IPS DF 4.7 (cell line): ENCODE results near the gene TCF25.
"Not testable (repeated sequence)": the region's sequence is repeated elsewhere in the genome, so short reads cannot be mapped to it uniquely, and the experiment has no call there.

Source experiments
- DNase-seq: peaks from one replicate; pipeline ENCODE4 v3.0.0-alpha.2; 2013; ENCODE audit warnings: low spot score; ENCODE audit errors: extremely low read depth

The TCF25 gene

GRCh38 chr16:89873109-89873971, at the start of gene TCF25:
Gene TCF25, plus strand, starts transcription at chr16:89873592. Its CDS starts 76 bp downstream, at chr16:89873668.
- DNase-seq: peak; percentile 22

DNA sequence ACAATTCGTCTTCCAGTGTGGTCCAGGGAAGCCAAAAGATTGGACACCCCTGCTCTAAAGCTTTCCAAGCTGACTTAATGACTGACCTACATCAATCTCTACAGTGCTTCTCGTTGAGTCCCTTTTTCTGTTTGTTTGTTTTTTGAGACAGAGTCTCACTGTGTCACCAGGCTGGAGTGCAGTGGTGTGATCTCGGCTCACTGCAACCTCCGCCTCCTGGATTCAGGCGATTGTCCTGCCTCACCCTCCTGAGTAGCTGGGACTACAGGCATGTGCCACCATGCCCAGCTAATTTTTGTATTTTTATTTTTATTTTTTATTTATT, 49.6 kb upstream of the TCF25 start:
- not testable (repeated sequence) for DNase-seq

DNA sequence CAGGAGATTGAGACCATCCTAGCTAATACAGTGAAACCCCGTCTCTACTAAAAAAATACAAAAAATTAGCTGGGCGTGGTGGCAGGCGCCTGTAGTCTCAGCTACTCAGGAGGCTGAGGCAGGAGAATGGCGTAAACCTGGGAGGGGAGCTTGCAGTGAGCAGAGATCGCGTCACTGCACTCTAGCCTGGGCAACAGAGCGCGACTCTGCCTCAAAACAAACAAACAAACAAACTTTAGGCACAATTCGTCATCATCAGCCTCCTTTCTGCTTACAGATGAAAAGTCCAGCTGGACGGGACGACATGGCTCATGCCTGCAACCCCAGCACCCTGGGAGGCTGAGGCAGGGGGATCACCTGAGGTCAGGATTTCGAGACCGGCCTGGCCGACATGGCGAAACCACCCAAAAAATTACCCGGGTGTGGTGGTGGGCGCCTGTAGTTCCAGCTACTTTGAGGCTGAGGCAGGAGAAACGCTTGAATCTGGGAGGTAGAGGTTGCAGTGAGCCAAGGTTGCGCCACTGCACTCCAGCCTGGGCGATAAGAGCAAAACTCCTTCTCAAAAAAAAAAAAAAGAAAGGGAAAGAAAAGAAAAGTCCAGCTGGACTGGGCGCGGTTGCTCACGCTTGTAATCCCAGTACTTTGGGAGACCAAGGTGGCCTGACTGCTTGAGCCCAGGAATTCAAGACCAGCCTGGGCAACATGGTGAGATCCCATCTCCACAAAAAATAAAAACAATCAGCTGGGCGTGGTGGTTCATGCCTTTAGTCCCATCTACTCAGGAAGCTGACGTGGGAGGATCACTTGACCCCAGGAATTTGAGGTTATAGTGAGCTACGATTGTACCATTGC, 46.6 kb upstream of the TCF25 start:
- DNase-seq: no peak

- no peak for DNase-seq
These were observed 45.8 kb upstream of the TCF25 start for GRCh38 chr16:89827383-89828198.

- DNase-seq: no peak
These were observed 45.1 kb upstream of the TCF25 start, which contains the start of gene SPIRE2 for GRCh38 chr16:89828199-89828869. Gene SPIRE2, plus strand, starts transcription at chr16:89828475. Its CDS starts 76 bp downstream, at chr16:89828551.

DNA sequence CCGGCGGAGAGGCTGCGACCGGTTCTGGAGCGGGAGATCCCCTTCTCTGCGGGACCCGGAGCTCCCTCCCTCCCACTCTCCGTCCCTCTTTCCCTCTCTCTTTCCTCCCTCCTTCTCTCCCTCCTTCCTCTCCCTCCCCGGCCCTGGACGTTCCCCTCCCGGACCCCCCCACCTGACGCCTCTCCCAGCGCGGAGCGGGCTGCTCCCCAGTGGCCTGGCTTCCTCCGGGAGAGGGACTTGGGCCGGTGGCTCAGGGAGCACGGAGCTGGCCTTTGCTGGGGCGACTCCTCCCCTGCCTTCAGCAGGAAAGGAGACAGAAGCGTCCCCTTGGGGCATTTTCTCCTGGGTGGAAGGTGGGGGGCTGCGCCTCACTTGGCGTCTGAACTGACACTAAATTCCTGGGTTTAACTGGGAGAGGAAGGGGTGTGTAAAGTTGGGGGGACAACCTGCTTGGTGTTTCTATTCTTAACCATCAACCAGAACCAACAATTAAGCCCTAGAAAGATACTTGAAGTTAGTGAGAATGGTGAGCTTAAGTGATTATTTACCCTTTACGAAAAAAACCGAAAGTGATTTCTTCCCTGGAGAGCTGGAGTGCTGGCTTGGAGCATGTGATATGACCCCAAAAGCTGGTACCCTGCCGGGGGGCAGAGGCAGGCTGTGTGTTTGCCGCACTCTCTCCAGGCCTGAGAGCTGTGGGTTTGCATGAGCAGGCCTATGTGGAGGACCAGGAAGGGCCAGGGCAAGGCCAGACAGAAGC, 44.3 kb upstream of the TCF25 start:
- DNase-seq: no peak

DNA sequence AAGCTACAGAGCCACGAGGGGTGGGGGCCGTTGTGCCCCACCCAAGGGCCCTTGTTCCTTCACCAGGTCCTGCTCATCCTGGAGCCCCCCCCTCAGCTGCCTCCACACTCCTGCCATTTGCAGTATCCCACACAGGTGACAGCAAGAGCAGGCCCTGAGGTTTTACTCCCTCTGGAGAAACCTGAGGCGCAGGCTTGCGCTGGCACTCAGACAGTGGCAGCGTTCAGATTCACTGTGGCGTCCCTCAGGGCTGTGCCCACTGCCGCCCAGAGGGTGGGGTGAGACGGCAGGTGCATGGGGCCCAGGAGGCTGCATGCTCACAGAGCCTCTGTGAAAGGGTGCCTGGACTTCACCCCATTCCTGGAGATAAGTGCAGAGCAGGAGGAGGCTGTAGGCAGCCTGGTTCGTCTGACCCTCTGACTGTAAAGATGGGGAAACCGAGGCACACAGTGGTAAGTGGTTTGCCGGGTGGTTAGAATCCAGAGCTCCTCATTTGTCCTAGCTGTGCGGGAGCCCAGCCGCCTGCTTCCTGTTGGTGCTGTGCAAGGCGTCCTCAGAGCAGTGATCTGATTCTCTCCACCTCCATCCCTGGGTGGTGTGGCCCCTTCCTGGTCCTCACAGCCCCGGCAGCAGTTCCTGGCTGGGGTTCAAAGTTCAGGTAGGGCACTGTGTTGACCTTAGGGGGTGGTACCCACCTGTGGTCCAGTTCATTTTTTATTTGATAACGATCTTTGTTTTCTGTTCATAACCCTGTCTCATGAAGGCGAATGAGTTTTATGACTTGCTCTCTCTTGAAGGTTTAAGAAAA, 43.6 kb upstream of the TCF25 start:
- no peak for DNase-seq

DNA sequence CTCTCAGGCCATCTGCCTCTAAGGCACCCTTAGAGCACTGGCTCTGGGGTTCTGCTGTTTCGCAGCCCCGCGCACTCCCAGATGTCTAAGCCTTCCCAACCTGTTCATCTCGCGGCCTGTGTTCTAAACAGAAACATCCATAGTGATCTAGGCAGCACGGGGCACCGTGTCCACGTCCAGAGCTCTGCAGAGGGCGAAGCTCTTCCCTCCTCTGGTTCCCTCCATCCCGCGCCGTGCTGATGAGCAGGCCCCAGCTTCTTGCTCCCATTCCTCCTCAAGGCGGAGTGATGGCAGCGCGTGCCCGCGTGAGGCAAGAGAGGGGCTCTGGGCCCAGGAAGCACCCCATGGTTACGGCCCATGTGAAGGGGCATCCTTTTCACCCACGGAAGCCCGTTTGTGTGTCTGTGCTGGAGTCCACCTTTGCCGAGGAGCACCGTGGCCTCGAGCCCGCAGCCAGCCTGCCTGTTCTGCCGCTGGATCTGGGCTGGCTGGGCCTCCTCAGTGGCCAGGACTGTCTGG, 41.5 kb upstream of the TCF25 start:
- no peak for DNase-seq

DNA sequence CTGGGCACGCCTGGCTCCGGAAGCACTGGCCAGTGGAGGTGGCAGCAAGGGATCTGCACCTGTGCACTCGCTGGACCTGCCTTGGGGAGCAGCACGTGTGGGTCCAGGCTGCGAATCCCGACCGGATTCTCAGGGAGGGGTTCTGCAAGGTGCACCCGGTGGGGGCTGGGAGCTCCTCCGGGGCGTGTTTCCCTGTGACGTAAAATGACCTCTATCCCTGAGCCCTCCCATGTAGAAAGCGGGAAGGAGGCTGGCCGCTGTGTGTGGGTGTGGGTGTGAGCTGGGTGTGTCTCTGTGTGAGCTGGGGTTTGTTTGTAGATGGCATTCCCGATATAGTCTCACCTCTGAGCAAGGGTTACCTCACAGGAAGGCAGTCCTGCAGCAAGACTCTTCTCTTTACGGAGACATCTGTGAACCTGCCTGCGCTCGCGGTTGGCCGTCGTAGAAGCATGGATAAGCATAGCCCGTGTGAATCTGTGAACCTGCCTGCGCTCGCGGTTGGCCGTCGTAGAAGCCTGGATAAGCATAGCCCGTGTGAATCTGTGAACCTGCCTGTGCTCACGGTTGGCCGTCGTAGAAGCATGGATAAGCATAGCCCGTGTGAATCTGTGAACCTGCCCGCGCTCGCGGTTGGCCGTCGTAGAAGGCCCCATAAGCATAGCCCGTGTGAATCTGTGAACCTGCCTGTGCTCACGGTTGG, 39.6 kb upstream of the TCF25 start:
- not testable (repeated sequence) for DNase-seq

DNA sequence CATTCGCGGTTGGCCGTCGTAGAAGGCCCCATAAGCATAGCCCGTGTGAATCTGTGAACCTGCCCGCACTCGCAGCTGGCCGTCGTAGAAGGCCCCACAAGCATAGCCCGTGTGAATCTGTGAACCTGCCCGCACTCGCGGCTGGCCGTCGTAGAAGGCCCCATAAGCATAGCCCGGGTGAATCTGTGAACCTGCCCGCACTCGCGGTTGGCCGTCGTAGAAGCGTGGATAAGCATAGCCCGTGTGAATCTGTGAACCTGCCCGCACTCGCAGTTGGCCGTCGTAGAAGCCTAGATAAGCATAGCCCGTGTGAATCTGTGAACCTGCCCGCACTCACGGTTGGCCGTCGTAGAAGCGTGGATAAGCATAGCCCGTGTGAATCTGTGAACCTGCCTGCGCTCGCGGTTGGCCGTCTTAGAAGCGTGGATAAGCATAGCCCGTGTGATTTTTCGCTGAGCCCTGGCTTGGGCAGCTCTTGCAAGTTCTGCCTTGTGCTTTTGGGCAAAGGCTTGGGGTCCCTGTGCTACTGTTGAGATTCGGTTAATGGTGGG, 38.5 kb upstream of the TCF25 start:
- not testable (repeated sequence) for DNase-seq

DNA sequence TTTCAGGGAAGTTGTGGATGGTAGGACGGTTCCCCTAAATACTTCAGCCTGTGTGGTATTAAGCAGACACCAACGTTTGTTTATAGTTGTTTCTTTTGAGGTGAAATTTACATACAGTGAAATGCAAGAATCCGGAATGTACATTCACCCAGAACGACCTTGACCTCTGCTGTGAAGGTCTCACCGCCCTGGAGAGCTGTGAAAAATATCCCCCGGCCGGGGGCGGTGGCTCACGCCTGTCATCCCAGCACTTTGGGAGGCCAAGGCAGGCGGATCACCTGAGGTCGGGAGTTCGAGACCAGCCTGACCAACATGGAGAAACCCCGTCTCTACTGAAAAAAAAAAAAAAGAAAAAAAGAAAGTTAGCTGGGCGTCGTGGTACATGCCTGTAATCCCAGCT, 36.9 kb upstream of the TCF25 start:
- not testable (repeated sequence) for DNase-seq

- no peak for DNase-seq
These were observed 36.3 kb upstream of the TCF25 start for GRCh38 chr16:89837014-89837546.

DNA sequence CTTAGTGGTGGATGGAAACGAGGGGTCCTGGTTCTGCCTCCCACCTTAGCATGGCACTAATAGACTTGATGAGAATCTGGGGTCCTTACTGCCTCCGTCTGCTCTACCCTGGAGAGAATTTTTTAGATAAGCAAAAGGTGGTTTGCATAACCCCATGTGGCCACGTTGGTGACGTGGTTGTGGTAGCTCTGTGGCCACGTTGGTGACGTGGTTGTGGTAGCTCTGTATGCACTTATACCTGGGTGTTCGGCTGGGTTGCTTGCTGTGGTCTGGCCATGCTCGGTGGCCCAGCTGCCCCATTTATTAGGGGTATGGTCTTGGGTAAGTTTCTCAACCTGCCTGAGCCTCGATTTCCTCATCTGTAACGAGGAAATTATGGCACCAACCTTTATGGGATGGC, 32.1 kb upstream of the TCF25 start:
- DNase-seq: no peak

DNA sequence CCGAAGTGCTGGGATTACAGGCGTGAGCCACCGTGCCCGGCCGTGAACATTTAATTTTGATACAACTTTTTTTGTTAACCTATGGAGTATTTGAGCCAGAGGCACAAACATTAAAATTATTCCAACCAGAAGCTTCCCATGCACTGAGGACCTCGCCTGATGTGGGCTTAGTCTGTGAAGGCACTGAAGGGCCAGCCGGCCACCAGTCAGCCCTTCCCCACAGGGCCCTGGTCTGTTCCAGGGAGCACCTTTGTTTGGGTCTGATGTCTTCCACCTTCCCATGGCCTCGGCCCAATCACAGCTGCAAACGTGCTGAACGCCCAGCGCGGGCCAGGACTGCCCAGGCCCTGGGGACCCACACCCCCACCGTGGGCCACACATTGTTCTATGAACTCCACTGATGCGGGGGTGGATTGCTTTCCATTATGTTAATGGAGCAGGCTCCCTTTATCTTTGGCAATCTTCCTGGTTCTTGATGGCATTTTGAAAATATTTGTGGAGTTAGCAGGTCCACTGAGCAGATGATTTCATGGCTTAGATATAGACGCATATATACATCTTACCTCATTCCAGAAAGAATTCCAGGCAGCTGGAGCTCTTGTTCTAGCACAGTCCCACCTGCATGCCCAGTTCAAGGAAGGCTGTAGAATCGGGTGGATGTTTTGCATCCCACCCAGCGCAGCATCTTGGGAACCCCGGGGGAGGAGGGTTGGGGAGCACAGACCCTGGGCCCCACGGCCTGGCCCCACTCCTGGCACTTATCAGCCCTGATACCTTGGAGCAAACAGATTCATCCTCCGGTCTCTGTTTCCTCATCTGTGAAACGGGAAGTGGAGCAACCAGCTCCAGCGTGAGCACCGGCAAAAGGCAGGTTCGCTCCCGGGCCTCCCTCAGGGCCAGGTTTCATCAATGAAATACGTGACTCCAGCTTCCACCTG, 30.7 kb upstream of the TCF25 start:
- DNase-seq: no peak

DNA sequence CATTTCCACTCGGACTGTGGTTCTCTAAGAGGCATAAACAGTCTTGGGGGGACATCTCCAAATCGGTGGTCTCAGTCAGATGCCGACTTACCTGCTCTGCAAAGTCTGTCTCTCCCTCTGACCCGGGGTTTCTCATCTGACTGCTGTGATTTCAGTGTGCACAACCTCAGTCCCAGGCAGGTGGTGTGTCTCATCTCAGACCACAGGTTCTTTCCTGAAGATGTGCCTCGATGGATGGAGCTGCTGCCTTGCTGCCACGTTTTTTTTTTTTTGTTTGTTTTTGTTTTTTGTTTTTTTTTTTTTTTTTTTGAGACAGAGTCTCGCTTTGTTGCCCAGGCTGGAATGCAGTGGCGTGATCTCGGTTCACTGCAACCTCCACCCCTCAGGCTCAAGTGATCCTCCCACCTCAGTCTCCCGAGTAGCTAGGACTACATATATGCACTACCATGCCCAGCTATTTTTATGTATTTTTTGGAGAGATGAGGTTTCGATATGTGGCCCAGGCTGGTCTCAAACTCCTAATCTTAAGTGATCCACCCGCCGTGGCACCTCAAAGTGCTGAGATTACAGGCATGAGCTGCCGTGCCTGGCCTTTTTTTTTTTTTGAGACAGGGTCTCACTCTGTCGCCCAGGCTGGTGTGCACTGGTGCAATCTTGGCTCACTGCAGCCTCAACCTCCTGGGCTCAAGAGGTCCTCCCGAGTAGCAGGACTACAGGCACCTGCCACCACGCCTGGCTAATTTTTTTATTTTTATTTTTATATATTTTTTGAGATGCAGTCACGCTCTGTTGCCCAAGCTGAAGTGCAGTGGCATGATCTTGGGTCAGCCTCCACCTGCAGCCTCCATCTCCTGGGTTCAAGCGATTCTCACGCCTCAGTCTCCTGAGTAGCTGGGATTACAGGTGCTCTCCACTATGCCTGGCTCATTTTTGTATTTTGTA, 29.7 kb upstream of the TCF25 start:
- no peak for DNase-seq
